GM12873 (cell line): ENCODE measurements around the gene NKX6-1.

Experiments used
- TF ChIP-seq, protein P1 (sequence below): IDR thresholded peaks from 2 replicates; pipeline ENCODE4 v1.5.1; 2012; ENCODE audit warnings: low read depth, mild to moderate bottlenecking, moderate library complexity, low read length, control low read depth; ENCODE audit not compliant: insufficient read depth; ENCODE audit errors: missing control alignments

The NKX6-1 gene

DNA sequence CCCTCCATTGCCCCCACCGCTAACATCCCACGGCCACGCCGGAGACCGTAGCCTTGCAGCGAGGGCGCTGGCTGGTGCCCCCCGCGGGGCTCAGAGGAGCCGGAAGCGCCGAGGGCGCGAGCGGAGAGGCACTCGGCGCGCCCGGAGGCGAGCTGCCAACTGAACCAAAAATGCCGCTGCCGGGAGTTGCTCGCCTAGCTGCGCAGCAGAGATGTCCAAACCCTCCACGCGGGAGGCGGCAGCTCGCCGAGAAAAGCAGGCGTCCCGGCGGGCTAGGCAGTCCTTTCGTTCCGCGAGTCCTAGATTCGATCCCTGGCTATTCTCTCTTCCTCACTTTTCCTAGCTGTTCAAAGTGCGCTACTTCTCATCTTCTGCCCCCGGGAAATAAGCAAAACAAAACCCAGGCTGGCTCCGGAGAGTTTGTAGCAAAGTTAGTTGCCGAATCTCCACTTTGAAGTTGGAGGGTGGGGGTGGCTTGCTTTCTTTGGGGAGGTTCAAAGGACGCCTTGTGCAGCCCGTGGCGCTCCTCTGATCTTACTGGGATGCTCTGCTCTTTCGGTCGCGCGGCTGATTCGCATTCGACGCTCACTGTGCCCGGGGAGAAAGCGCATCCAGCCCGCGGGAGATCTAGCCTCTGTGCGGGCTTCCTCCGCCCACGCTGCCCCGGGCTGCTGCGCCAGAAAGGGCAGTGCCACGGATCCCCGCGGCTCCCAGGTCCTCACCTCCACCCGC, 723 bp downstream of the NKX6-1 start:
- TF ChIP-seq, protein P1, sequence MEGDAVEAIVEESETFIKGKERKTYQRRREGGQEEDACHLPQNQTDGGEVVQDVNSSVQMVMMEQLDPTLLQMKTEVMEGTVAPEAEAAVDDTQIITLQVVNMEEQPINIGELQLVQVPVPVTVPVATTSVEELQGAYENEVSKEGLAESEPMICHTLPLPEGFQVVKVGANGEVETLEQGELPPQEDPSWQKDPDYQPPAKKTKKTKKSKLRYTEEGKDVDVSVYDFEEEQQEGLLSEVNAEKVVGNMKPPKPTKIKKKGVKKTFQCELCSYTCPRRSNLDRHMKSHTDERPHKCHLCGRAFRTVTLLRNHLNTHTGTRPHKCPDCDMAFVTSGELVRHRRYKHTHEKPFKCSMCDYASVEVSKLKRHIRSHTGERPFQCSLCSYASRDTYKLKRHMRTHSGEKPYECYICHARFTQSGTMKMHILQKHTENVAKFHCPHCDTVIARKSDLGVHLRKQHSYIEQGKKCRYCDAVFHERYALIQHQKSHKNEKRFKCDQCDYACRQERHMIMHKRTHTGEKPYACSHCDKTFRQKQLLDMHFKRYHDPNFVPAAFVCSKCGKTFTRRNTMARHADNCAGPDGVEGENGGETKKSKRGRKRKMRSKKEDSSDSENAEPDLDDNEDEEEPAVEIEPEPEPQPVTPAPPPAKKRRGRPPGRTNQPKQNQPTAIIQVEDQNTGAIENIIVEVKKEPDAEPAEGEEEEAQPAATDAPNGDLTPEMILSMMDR, result no peak

- TF ChIP-seq, protein P1, result no peak
Measured at GRCh38 chr4:84497504-84498202, 1.4 kb downstream of the NKX6-1 start.

DNA sequence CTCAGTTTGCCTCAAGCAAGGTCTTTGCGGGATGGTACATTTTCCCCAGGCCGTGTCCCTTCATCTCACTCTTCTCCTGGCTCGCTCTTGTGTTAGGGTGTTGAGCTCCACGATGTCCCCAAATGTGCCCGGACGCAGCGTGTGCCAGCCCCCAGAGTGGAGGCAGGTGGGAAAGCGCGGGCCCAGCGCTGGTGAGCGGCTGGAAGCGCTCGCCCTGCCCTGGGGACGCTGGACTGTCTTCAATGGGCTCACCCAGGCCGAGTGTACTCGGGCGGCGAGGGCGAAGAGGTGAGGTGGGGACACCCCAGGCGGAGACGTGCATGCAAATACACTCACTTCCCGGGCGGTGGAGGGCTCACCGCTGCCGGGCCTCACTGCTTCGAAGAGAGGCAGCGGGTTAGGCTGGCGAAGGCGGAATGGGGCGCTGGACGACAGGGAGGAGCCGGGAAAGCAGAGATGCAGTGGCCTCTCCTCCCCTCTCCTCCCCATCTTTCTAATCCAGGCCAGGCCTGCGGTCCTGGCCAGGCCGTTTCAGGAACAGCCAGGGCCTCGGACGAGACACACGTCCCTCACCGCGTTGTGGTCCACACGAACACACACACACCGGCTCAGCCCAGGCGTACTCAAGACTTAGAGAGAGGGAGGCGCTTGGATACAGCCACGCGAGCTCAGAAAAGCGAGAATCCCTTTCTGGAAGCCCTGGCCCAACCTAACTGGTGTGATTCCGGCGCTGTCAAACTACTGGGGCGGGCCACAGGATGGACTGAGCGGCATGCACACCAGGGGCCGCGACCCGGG, 2.2 kb downstream of the NKX6-1 start:
- TF ChIP-seq, protein P1, result no peak

DNA sequence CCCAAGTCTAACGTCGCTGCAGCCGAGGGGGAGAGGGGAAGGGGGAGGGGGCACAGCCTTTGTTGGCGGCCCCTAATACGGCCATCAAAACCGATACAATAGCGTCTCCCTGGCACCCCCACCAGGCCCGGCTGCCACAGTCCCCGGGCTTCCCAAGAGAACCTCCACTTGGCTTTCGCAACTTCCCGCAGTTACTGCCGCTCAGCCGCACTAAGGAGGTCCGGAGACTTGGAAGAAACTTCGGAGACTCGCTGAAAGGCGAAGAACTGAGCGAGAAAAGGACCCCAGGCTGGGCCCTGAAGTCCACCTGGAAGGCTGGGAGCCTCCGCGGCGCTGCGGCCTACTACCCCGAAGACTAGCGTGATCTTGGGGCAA, 2.8 kb downstream of the NKX6-1 start:
- TF ChIP-seq, protein P1, result no peak

DNA sequence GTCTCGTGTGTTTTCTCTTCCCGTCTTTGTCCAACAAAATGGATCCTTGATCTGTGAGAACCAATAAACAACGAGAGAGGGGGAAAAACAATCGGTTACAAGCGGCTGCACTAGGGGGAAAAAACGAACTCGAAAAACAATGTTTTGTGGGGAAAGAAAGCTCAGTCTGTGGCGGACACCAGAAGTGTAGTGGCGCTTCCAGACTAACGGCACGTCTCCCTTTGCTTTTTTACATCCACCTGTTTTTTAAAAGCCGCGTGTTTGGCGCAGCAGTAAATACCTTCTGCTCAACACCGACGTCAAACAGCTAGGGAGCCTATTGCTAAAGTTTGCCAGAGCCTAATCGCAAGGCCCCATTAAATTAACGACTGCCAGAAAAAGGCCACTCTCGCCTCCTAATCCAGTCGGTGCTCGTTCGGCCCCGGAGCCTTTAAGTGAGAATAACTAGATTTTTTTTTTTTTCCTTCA, 3.3 kb downstream of the NKX6-1 start:
- TF ChIP-seq, protein P1, result no peak

- TF ChIP-seq, protein P1, result no peak
Measured at GRCh38 chr4:84495118-84495793, 3.8 kb downstream of the NKX6-1 start.
